IMR-90 (cell line): ENCODE results near the gene PUM2. TPM values are rescaled to one million over a fixed set of nuclear protein-coding genes. Genes with fewer than 3 reads are reported as not detected.

ENCODE experiments used
- ATAC-seq: fragments of 200-7000 bp; cut with Tn5 transposase; 2 replicates; pipeline ENCODE4 v1.9.1; 2020; ENCODE audit warnings: low read depth, mild to moderate bottlenecking, moderate library complexity
- BruUV-seq: library from RNA; stranded (reverse); fragments of 400-500 nt; replicated peaks from 2 replicates; lab custom pipeline; 2021; lab: Mats Ljungman, UMichigan
- CTCF ChIA-PET: fragments of 300-600 bp; formaldehyde crosslinking; extraction: SDS; loops from one replicate; lab custom pipeline; 2021; ENCODE audit warnings: antibody characterized with exemption; lab: Yijun Ruan, JAX
- POLR2A ChIA-PET: fragments of 300-600 bp; sonication (Branson Sonifier 250); formaldehyde crosslinking; loops from one replicate; lab custom pipeline; 2022; ENCODE audit warnings: antibody characterized with exemption; ENCODE audit not compliant: unreplicated experiment; lab: Charles Lee
- DNase-seq: peaks from one replicate; pipeline ENCODE4 v3.0.0; 2013
- H2AFZ ChIP-seq: replicated peaks from 2 replicates; pipeline ENCODE3; 2013; ENCODE audit warnings: low read length, mild to moderate bottlenecking; ENCODE audit not compliant: poor library complexity
- H2AK5ac ChIP-seq: 2 replicates; pipeline ENCODE4 v1.6.1; 2013; ENCODE audit warnings: low read depth, low read length, inconsistent platforms
- H2AK9ac ChIP-seq: replicated peaks from 2 replicates; pipeline ENCODE3; 2013; ENCODE audit warnings: mild to moderate bottlenecking, low read depth, low read length, moderate library complexity; ENCODE audit not compliant: poor library complexity
- H2BK120ac ChIP-seq: 2 replicates; pipeline ENCODE4 v1.6.1; 2013; ENCODE audit warnings: low read depth, low read length, inconsistent platforms
- H2BK15ac ChIP-seq: 3 replicates; pipeline ENCODE4 v1.6.1; 2013; ENCODE audit warnings: low read depth, low read length, inconsistent platforms
- H2BK20ac ChIP-seq: 2 replicates; pipeline ENCODE4 v1.6.1; 2013; ENCODE audit warnings: low read depth, mild to moderate bottlenecking, inconsistent platforms, low read length, moderate library complexity
- H2BK5ac ChIP-seq: 2 replicates; pipeline ENCODE4 v1.6.1; 2013; ENCODE audit warnings: mild to moderate bottlenecking, low read depth, low read length, inconsistent platforms; ENCODE audit not compliant: poor library complexity, severe bottlenecking
- H3K14ac ChIP-seq: replicated peaks from 2 replicates; pipeline ENCODE4 v1.6.1; 2013; ENCODE audit warnings: low read depth, low read length, inconsistent platforms
- H3K18ac ChIP-seq: 2 replicates; pipeline ENCODE4 v1.6.1; 2013; ENCODE audit warnings: low read depth, low read length, control low read depth
- H3K23ac ChIP-seq: 2 replicates; pipeline ENCODE4 v1.6.1; 2013; ENCODE audit warnings: low read depth, low read length, inconsistent platforms
- H3K27ac ChIP-seq: 2 replicates; pipeline ENCODE4 v1.5.1; 2013; ENCODE audit warnings: mild to moderate bottlenecking, control low read depth, low read length; ENCODE audit not compliant: insufficient read depth
- H3K27me3 ChIP-seq: 2 replicates; pipeline ENCODE4 v1.6.1; 2013; ENCODE audit warnings: low read length; ENCODE audit not compliant: control insufficient read depth, insufficient read depth
- H3K36me3 ChIP-seq: 2 replicates; pipeline ENCODE4 v1.6.1; 2013; ENCODE audit warnings: low read length, mixed read lengths; ENCODE audit not compliant: control insufficient read depth, insufficient read depth
- H3K4ac ChIP-seq: 2 replicates; pipeline ENCODE4 v1.6.1; 2013; ENCODE audit warnings: low read depth, low read length, inconsistent platforms
- H3K4me1 ChIP-seq: 2 replicates; pipeline ENCODE4 v1.6.1; 2013; ENCODE audit warnings: low read length, mixed read lengths; ENCODE audit not compliant: control insufficient read depth, insufficient read depth
- H3K4me2 ChIP-seq: 2 replicates; pipeline ENCODE4 v1.6.1; 2013; ENCODE audit warnings: low read depth, mild to moderate bottlenecking, control low read depth, low read length, moderate library complexity
- H3K4me3 ChIP-seq: 2 replicates; pipeline ENCODE4 v1.5.1; 2013; ENCODE audit warnings: low read depth, mild to moderate bottlenecking, control low read depth, low read length, moderate library complexity; ENCODE audit not compliant: insufficient read depth
- H3K56ac ChIP-seq: 2 replicates; pipeline ENCODE4 v1.6.1; 2013; ENCODE audit warnings: low read length, inconsistent platforms; ENCODE audit not compliant: insufficient read depth; ENCODE audit errors: extremely low read depth
- H3K79me1 ChIP-seq, 2 experiments: 2 replicates each; pipeline ENCODE4 v1.6.1; 2013; ENCODE audit warnings: low read length in 2 of 2, inconsistent platforms in 1 of 2, low read depth in 1 of 2
- H3K9ac ChIP-seq: 2 replicates; pipeline ENCODE4 v1.6.1; 2013; ENCODE audit warnings: low read depth, low read length, control low read depth
- H3K9me1 ChIP-seq: 2 replicates; pipeline ENCODE4 v1.6.1; 2013; ENCODE audit warnings: low read length, inconsistent platforms; ENCODE audit not compliant: insufficient read depth
- H3K9me3 ChIP-seq: 2 replicates; pipeline ENCODE4 v1.6.1; 2013; ENCODE audit warnings: low read length; ENCODE audit not compliant: control insufficient read depth, insufficient read depth
- H4K20me1 ChIP-seq: 2 replicates; pipeline ENCODE4 v1.6.1; 2013; ENCODE audit warnings: low read length, inconsistent platforms; ENCODE audit not compliant: insufficient read depth
- H4K5ac ChIP-seq: 2 replicates; pipeline ENCODE4 v1.6.1; 2013; ENCODE audit warnings: mild to moderate bottlenecking, low read depth, low read length, control low read depth
- H4K8ac ChIP-seq, 2 experiments: 2 replicates each; pipeline ENCODE4 v1.6.1; 2013; ENCODE audit warnings: low read depth in 2 of 2, low read length in 2 of 2, control low read depth in 1 of 2, inconsistent platforms in 1 of 2
- H4K91ac ChIP-seq: 2 replicates; pipeline ENCODE4 v1.6.1; 2013; ENCODE audit warnings: low read depth, low read length, inconsistent platforms; ENCODE audit not compliant: insufficient read depth
- FOS ChIP-seq: fragments of 150-350 bp; IDR thresholded peaks from 2 replicates; pipeline ENCODE4 v1.6.1; 2016; ENCODE audit warnings: low read depth, low read length
- MAZ ChIP-seq: IDR thresholded peaks from 2 replicates; pipeline ENCODE4 v1.6.1; 2012; ENCODE audit warnings: low read depth, mild to moderate bottlenecking, low read length, improper control_type of control experiment, moderate library complexity, borderline replicate concordance
- SMC3 ChIP-seq: fragments of 150-350 bp; IDR thresholded peaks from 2 replicates; pipeline ENCODE4 v1.6.1; 2016; ENCODE audit warnings: low read depth, mild to moderate bottlenecking, antibody characterized with exemption, low read length, moderate library complexity
- whole genome bisulfite sequencing, 2 experiments: methylation state at CpG; one replicate each; pipeline versions ENCODE4 v1.1.5 to v1.1.7; 2013; ENCODE audit warnings: missing lambda C conversion rate in 2 of 2; ENCODE audit not compliant: insufficient read length in 1 of 2; ENCODE audit errors: extremely low coverage in 2 of 2; 5-methylcytosine and 5-hydroxymethylcytosine counted together
- dilution Hi-C: fragments of 300-500 bp; cut with HindIII; formaldehyde crosslinking; loops from one replicate; pipeline ENCODE4 v1.14.3; 2018; ENCODE audit warnings: low sequenced_read_pairs; ENCODE audit not compliant: unreplicated experiment
- in situ Hi-C: fragments of 300-500 bp; cut with MboI; formaldehyde crosslinking; loops from 3 replicates; pipeline ENCODE4 v1.14.3; 2019; ENCODE audit warnings: low sequenced_read_pairs, inconsistent platforms, mixed read lengths
- intact Hi-C: fragments of 100-400 bp; cut with micrococcal nuclease; formaldehyde crosslinking; loops from 2 replicates; pipeline ENCODE4 v1.10.0; 2022
- polyA plus RNA-seq, 3 experiments: library from polyadenylated mRNA; depleted of rRNA; stranded (reverse); fragments of >200 nt; gene quantifications; 2 replicates each; pipeline ENCODE4 v1.2.3, GENCODE V29; 2012; ENCODE audit warnings: low replicate concordance in 1 of 3
- total RNA-seq: library from RNA; depleted of rRNA; stranded (reverse); fragments of >200 nt; gene quantifications from 2 replicates; pipeline ENCODE4 v1.2.3, GENCODE V29; 2012

Gene PUM2
- total and polyA plus RNA-seq, 2 of the 4 experiments (the other 2 are of a cell fraction): 18.8 to 38.4 TPM

- no peak overlapping the region for H2BK120ac ChIP-seq
- H3K79me1 ChIP-seq: peaks cover 0 to 29% of the 10 kb centered on the region in 2 experiments; a peak in 2 of 4 replicates
- no peak overlapping the region for H2AFZ ChIP-seq
- ChIA-PET POLR2A (no interaction called here), CTCF (no interaction called here)
- H2AK5ac ChIP-seq: 0 out of 2 replicates have a peak overlapping the region, but pooled peaks have one; percentile 21
- no peak overlapping the region for H2AK9ac ChIP-seq
- ATAC-seq (no peak), DNase-seq (no peak)
- no peak overlapping the region for H3K14ac ChIP-seq
- no peak overlapping the region for H2BK15ac ChIP-seq
- BruUV-seq: no TSS peak
- no peak overlapping the region for H3K18ac ChIP-seq
- H3K36me3 ChIP-seq: no peaks in the 10 kb centered on the region
- no peak overlapping the region for H3K27ac ChIP-seq
- no peaks in the 10 kb centered on the region for H3K9me3 ChIP-seq
- H3K4me2 ChIP-seq: no peak overlapping the region
- dilution Hi-C loops: no loop called here
- peaks cover 8% of the 10 kb centered on the region for H3K9me1 ChIP-seq
- intact Hi-C loops: no loop called here
- in situ Hi-C loops: no loop called here
- H3K9ac ChIP-seq: no peak overlapping the region
- H3K4me1 ChIP-seq: peaks cover 9% of the 10 kb centered on the region
- no peak overlapping the region for H2BK20ac ChIP-seq
- H3K4me3 ChIP-seq: no peak overlapping the region
- no peak for TF ChIP-seq MAZ
- TF ChIP-seq SMC3: no peak
- TF ChIP-seq FOS: no peak
- H3K56ac ChIP-seq: no peak overlapping the region
- H3K4ac ChIP-seq: no peak overlapping the region
- 0 out of 2 replicates have a peak, but pooled peaks cover 3% of the 10 kb centered on the region for H4K20me1 ChIP-seq
- H4K91ac ChIP-seq: no peak overlapping the region
- H3K23ac ChIP-seq: no peak overlapping the region
- H3K27me3 ChIP-seq: no peaks in the 10 kb centered on the region
- no peak overlapping the region for H2BK5ac ChIP-seq
- no peak overlapping the region for H4K8ac ChIP-seq
- WGBS, 2 experiments: 96% methylated on average over 4 of the region's 13 CpGs; no CpG with 5 or more reads in 1 of the 2 experiments
- no peak overlapping the region for H4K5ac ChIP-seq
These were observed 135.2 kb downstream of the PUM2 start for GRCh38 chr2:20215183-20216040.
